ENCODE results near the gene SEPTIN1. TPM values are rescaled to one million over a fixed set of nuclear protein-coding genes. Genes with fewer than 3 reads are reported as not detected.

SEPTIN1 gene
- total and polyA plus RNA-seq, 2 of the 13 experiments (the other 11 are each of a cell fraction or from before 2014, with no cell fraction given): 0.18 to 0.67 TPM

DNA sequence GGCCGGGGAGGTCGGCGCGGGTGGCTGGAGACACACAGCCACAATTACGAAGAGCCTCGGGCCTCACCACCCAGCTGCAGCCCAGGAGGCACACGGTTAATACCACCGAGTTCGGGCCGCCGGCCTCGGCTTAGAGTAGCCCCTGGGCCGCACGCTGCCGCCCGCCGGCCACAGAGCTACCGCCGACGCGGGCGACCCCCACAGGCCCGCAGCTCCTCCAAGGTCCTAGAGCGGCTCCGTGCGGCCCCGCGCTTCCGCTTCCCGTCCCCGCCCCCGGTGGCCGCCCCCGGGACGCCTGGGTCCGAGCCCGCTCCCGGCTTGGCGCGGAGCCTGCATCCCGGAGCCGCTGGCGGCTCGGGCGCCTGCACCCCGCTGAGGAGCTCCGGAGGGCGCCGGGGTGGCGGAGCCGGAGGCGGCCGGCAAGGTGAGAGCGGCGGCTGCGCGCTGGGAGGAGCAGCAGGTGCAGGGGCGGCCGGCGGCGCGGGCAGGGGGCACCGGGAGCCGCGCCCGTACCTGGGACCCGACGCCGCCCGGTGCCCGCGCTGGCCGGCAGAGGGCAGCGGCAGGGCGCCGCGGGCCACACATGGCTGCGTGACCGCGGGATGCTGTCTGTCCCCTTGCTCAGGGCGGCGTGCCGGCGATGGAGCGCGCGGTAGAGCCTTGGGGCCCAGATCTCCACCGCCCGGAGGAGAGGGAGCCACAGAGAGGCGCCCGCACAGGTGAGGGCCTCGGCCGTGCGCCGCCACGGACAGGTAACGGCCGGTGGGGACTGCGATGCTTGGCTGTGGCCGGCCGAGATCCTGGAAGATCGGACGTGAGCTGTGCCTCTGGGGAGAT lies 13.0 kb upstream of the SEPTIN1 start, which contains the start of gene ZNF48 (continued):
- TF ChIP-seq, protein P1, sequence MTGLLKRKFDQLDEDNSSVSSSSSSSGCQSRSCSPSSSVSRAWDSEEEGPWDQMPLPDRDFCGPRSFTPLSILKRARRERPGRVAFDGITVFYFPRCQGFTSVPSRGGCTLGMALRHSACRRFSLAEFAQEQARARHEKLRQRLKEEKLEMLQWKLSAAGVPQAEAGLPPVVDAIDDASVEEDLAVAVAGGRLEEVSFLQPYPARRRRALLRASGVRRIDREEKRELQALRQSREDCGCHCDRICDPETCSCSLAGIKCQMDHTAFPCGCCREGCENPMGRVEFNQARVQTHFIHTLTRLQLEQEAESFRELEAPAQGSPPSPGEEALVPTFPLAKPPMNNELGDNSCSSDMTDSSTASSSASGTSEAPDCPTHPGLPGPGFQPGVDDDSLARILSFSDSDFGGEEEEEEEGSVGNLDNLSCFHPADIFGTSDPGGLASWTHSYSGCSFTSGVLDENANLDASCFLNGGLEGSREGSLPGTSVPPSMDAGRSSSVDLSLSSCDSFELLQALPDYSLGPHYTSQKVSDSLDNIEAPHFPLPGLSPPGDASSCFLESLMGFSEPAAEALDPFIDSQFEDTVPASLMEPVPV (CRISPR knock-in tag; IDR thresholded peaks at IDR 0.05): peak; percentile 18; the same call in 1 of the 2 replicates
- TF ChIP-seq ZFP36 (IDR thresholded peaks at IDR 0.05; ENCODE audit: borderline replicate concordance, low read depth, low read length, partially characterized antibody) (no peak), CENPT (CRISPR knock-in tag; IDR thresholded peaks at IDR 0.05; ENCODE audit: low read depth) (0 out of 2 replicates have a peak, but pooled peaks have one; percentile 51), IKZF4 (CRISPR knock-in tag; IDR thresholded peaks at IDR 0.05; ENCODE audit: borderline replicate concordance, low read depth, not compliant biosample characterization) (peak; percentile 79), HNRNPUL1 (IDR thresholded peaks at IDR 0.05; ENCODE audit: low read depth, low read length) (no peak), REL (CRISPR knock-in tag; conservative IDR thresholded peaks at IDR 0.05) (no peak), ARHGAP35 (CRISPR knock-in tag; IDR thresholded peaks at IDR 0.05; ENCODE audit: borderline replicate concordance) (0 out of 2 replicates have a peak, but pooled peaks have one; percentile 52), PAF1 (CRISPR knock-in tag; IDR thresholded peaks at IDR 0.05) (no peak), HIVEP1 (CRISPR knock-in tag; IDR thresholded peaks at IDR 0.05) (peak; percentile 78; the same call in 1 of the 2 replicates), HDAC1 (CRISPR knock-in tag; IDR thresholded peaks at IDR 0.05) (peak; percentile 86), ZNF766 (CRISPR knock-in tag; IDR thresholded peaks at IDR 0.05; ENCODE audit: borderline replicate concordance) (no peak), PPARG (CRISPR knock-in tag; conservative IDR thresholded peaks at IDR 0.05) (0 out of 2 replicates have a peak, but pooled peaks have one; percentile 35), MAFK (conservative IDR thresholded peaks at IDR 0.05 in 1 of 2, IDR thresholded peaks at IDR 0.05 in 1 of 2; ENCODE audit: low read length in 2 of 2) (no peak), ZNF205 (CRISPR knock-in tag; IDR thresholded peaks at IDR 0.05) (peak; percentile 49; the same call in 1 of the 2 replicates)
- TF ChIP-seq, protein P2, sequence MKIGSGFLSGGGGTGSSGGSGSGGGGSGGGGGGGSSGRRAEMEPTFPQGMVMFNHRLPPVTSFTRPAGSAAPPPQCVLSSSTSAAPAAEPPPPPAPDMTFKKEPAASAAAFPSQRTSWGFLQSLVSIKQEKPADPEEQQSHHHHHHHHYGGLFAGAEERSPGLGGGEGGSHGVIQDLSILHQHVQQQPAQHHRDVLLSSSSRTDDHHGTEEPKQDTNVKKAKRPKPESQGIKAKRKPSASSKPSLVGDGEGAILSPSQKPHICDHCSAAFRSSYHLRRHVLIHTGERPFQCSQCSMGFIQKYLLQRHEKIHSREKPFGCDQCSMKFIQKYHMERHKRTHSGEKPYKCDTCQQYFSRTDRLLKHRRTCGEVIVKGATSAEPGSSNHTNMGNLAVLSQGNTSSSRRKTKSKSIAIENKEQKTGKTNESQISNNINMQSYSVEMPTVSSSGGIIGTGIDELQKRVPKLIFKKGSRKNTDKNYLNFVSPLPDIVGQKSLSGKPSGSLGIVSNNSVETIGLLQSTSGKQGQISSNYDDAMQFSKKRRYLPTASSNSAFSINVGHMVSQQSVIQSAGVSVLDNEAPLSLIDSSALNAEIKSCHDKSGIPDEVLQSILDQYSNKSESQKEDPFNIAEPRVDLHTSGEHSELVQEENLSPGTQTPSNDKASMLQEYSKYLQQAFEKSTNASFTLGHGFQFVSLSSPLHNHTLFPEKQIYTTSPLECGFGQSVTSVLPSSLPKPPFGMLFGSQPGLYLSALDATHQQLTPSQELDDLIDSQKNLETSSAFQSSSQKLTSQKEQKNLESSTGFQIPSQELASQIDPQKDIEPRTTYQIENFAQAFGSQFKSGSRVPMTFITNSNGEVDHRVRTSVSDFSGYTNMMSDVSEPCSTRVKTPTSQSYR (CRISPR knock-in tag; IDR thresholded peaks at IDR 0.05; ENCODE audit: borderline replicate concordance): peak; percentile 67; the same call in 1 of the 2 replicates
- TF ChIP-seq, protein P3, sequence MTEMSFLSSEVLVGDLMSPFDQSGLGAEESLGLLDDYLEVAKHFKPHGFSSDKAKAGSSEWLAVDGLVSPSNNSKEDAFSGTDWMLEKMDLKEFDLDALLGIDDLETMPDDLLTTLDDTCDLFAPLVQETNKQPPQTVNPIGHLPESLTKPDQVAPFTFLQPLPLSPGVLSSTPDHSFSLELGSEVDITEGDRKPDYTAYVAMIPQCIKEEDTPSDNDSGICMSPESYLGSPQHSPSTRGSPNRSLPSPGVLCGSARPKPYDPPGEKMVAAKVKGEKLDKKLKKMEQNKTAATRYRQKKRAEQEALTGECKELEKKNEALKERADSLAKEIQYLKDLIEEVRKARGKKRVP (CRISPR knock-in tag; IDR thresholded peaks at IDR 0.05): peak in 1 of 2 experiments; percentile 27; a peak in 1 of 4 replicates
- TF ChIP-seq, protein P4, sequence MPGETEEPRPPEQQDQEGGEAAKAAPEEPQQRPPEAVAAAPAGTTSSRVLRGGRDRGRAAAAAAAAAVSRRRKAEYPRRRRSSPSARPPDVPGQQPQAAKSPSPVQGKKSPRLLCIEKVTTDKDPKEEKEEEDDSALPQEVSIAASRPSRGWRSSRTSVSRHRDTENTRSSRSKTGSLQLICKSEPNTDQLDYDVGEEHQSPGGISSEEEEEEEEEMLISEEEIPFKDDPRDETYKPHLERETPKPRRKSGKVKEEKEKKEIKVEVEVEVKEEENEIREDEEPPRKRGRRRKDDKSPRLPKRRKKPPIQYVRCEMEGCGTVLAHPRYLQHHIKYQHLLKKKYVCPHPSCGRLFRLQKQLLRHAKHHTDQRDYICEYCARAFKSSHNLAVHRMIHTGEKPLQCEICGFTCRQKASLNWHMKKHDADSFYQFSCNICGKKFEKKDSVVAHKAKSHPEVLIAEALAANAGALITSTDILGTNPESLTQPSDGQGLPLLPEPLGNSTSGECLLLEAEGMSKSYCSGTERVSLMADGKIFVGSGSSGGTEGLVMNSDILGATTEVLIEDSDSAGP (CRISPR knock-in tag; IDR thresholded peaks at IDR 0.05; ENCODE audit: borderline replicate concordance): peak; percentile 94
- TF ChIP-seq, protein P5, sequence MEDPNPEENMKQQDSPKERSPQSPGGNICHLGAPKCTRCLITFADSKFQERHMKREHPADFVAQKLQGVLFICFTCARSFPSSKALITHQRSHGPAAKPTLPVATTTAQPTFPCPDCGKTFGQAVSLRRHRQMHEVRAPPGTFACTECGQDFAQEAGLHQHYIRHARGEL (CRISPR knock-in tag; IDR thresholded peaks at IDR 0.05): 0 out of 2 replicates have a peak, but pooled peaks have one; percentile 1
